Osteoblast (primary cell): Measurements from ENCODE around the gene CLEC4A. TPM values are rescaled to one million over a fixed set of nuclear protein-coding genes. Genes with fewer than 3 reads are reported as not detected.
"Not testable (repeated sequence)": the region's sequence is repeated elsewhere in the genome, so short reads cannot be mapped to it uniquely, and the experiment has no call there.

Experiments
- DNase-seq: peaks from one replicate; pipeline ENCODE4 v3.0.0; 2011; ENCODE audit warnings: low spot score, mixed read lengths; ENCODE audit not compliant: insufficient read length; ENCODE audit errors: missing footprints
- H2AFZ ChIP-seq: 2 replicates; pipeline ENCODE4 v1.6.0; 2011; ENCODE audit warnings: mild to moderate bottlenecking, low read length
- H3K27ac ChIP-seq: 2 replicates; pipeline ENCODE4 v1.5.1; 2011; ENCODE audit warnings: mild to moderate bottlenecking, low read depth, low read length, moderate library complexity
- H3K27me3 ChIP-seq: 2 replicates; pipeline ENCODE4 v1.6.0; 2012; ENCODE audit warnings: mild to moderate bottlenecking, control low read depth, inconsistent platforms, low read length, moderate library complexity; ENCODE audit not compliant: insufficient read depth
- H3K36me3 ChIP-seq: 2 replicates; pipeline ENCODE4 v1.5.1; 2011; ENCODE audit warnings: mild to moderate bottlenecking, low read length, control low read depth, moderate library complexity; ENCODE audit not compliant: insufficient read depth
- H3K4me1 ChIP-seq: 2 replicates; pipeline ENCODE4 v1.5.1; 2011; ENCODE audit warnings: mild to moderate bottlenecking, low read length, control low read depth, moderate library complexity; ENCODE audit not compliant: insufficient read depth
- H3K4me2 ChIP-seq: 2 replicates; pipeline ENCODE4 v1.6.0; 2011; ENCODE audit warnings: mild to moderate bottlenecking, low read length; ENCODE audit not compliant: insufficient read depth
- H3K4me3 ChIP-seq: fragments of 200-600 bp; sonication (generic); 3 replicates; pipeline ENCODE4 v1.5.1; 2012; ENCODE audit warnings: mild to moderate bottlenecking, low read length, inconsistent platforms; ENCODE audit not compliant: insufficient read depth
- H3K79me2 ChIP-seq: 2 replicates; pipeline ENCODE4 v1.6.0; 2012; ENCODE audit warnings: mild to moderate bottlenecking, low read length, control low read depth, inconsistent platforms; ENCODE audit not compliant: insufficient read depth
- H3K9me3 ChIP-seq: 2 replicates; pipeline ENCODE4 v1.5.1; 2011; ENCODE audit warnings: low read depth, low read length, control low read depth
- H4K20me1 ChIP-seq: 2 replicates; pipeline ENCODE4 v1.6.0; 2012; ENCODE audit warnings: mild to moderate bottlenecking, low read length, control low read depth; ENCODE audit not compliant: insufficient read depth
- CTCF ChIP-seq: IDR thresholded peaks from 2 replicates; pipeline ENCODE4 v1.5.1; 2011; ENCODE audit warnings: mild to moderate bottlenecking, low read depth, low read length, moderate library complexity; ENCODE audit errors: extremely low read depth
- total RNA-seq: library from RNA; depleted of rRNA; stranded (reverse); fragments of >200 nt; gene quantifications from 2 replicates; pipeline ENCODE4 v1.2.3, GENCODE V29; 2012

CLEC4A gene
- total RNA-seq, 1 donor: 0.72 TPM

- not testable (repeated sequence) for H3K9me3 ChIP-seq, H4K20me1 ChIP-seq, H3K27me3 ChIP-seq, H3K79me2 ChIP-seq, DNase-seq, H3K27ac ChIP-seq, H2AFZ ChIP-seq, H3K36me3 ChIP-seq, H3K4me3 ChIP-seq, H3K4me2 ChIP-seq
- H3K4me1 ChIP-seq: peaks cover 11% of the 10 kb centered on the region
Observed at GRCh38 chr12:8141647-8142046, 18.2 kb downstream of the CLEC4A start.

- Histone ChIP-seq H3K4me3 (no peak overlapping the region), H3K4me2 (no peak overlapping the region), H4K20me1 (no peaks in the 10 kb centered on the region), H3K9me3 (no peaks in the 10 kb centered on the region), H3K4me1 (peaks cover 13% of the 10 kb centered on the region), H2AFZ (no peak overlapping the region), H3K79me2 (no peaks in the 10 kb centered on the region), H3K27me3 (no peaks in the 10 kb centered on the region), H3K27ac (no peak overlapping the region), H3K36me3 (no peaks in the 10 kb centered on the region)
- no peak for DNase-seq
- no peak for TF ChIP-seq CTCF
Observed at GRCh38 chr12:8143261-8143660, 19.8 kb downstream of the CLEC4A start.

GRCh38 chr12:8145754-8146441 lies 22.5 kb downstream of the CLEC4A start:
- Histone ChIP-seq H3K27me3 (no peaks in the 10 kb centered on the region), H3K4me2 (peak overlapping the region; percentile 76), H4K20me1 (no peaks in the 10 kb centered on the region), H3K79me2 (no peaks in the 10 kb centered on the region), H3K27ac (peak overlapping the region; percentile 64), H3K36me3 (no peaks in the 10 kb centered on the region), H2AFZ (peak overlapping the region; percentile 91), H3K9me3 (no peaks in the 10 kb centered on the region), H3K4me3 (peak overlapping the region; percentile 62), H3K4me1 (peaks cover 13% of the 10 kb centered on the region)
- no peak for TF ChIP-seq CTCF
- peak; percentile 77 for DNase-seq

- Histone ChIP-seq H3K4me1 (peaks cover 13% of the 10 kb centered on the region), H2AFZ (peak overlapping the region; percentile 91), H3K27ac (peak overlapping the region; percentile 64), H3K27me3 (no peaks in the 10 kb centered on the region), H3K9me3 (no peaks in the 10 kb centered on the region), H4K20me1 (no peaks in the 10 kb centered on the region), H3K36me3 (no peaks in the 10 kb centered on the region), H3K4me3 (peak overlapping the region; percentile 62), H3K79me2 (no peaks in the 10 kb centered on the region), H3K4me2 (peak overlapping the region; percentile 76)
- no peak for DNase-seq
- TF ChIP-seq CTCF: no peak
Observed at GRCh38 chr12:8146442-8146771, 23.0 kb downstream of the CLEC4A start.
